Measurements from ENCODE around the gene EIF5. TPM values are rescaled to one million over a fixed set of nuclear protein-coding genes. Genes with fewer than 3 reads are reported as not detected.

The EIF5 gene
- polyA plus RNA-seq, 4 donors = 80.5 to 218 (median 115) TPM

DNA sequence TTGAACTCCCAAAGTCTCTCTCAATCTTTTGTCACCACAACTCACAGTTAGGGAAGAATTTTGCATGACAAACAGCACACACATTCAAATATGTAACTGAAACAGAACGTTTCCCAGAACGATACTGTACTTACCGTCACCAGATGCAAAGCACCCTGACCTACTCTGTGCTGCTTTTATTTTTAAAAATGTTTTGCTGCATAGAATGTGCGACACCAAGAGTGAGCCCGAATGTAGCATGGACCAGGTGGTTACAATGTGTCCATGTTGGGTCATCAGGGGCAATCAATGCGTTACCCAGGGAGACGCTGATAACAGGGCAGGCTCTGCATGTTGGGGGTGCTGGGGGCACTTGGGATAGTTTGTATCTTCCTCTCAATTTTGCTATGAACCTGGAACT is 14.6 kb upstream of the EIF5 start:
- FAIRE-seq (no peak), DNase-seq (no peak)
- Histone ChIP-seq H3K27me3 (ENCODE audit: control insufficient read depth in 3 of 3, insufficient read depth in 3 of 3, low read length in 3 of 3) (peaks cover 0 to 6% (median 0%) of the 10 kb centered on the region in 3 donors), H3K36me3 (ENCODE audit: control insufficient read depth in 3 of 3, insufficient read depth in 2 of 3, low read depth in 1 of 3, low read length in 3 of 3) (no peaks in the 10 kb centered on the region), H3K4me1 (ENCODE audit: control insufficient read depth in 3 of 3, insufficient read depth in 2 of 3, low read depth in 1 of 3, low read length in 2 of 3) (no peaks in the 10 kb centered on the region), H3K9me3 (ENCODE audit: control insufficient read depth in 2 of 2, insufficient read depth in 1 of 2, low read depth in 1 of 2, low read length in 1 of 2) (no peaks in the 10 kb centered on the region), H3K27ac (ENCODE audit: low read depth in 1 of 3, low read length in 2 of 3) (no peak overlapping the region), H3K4me3 (ENCODE audit: low read depth in 1 of 3, low read length in 3 of 3) (no peak overlapping the region)
- WGBS, 3 donors = 82 to 83% (median 82%) methylated on average over 7 of the region's 7 CpGs

DNA sequence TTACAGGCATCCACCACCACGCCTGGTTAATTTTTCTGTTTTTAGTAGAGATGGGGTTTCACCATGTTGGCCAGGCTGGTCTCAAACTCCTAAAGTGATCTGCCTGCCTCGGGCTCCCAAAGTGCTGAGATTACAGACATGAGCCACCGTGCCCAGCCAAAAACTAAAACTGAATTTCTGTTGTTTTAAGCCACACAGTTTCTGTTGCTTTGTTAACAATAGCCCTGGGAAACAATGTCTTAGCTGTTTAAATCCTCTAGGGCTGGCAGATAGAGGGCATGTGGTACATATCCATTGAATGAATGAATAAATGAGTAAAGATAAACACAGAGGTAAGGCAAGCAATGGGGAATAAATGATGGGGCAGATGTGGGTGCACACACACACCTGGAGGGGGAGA is 8.0 kb upstream of the EIF5 start:
- Histone ChIP-seq H3K36me3 (ENCODE audit: control insufficient read depth in 3 of 3, insufficient read depth in 2 of 3, low read depth in 1 of 3, low read length in 3 of 3) (no peaks in the 10 kb centered on the region), H3K27ac (ENCODE audit: low read depth in 1 of 3, low read length in 2 of 3) (no peak overlapping the region), H3K9me3 (ENCODE audit: control insufficient read depth in 2 of 2, insufficient read depth in 1 of 2, low read depth in 1 of 2, low read length in 1 of 2) (no peaks in the 10 kb centered on the region), H3K27me3 (ENCODE audit: control insufficient read depth in 3 of 3, insufficient read depth in 3 of 3, low read length in 3 of 3) (peaks cover 0 to 8% (median 0%) of the 10 kb centered on the region in 3 donors), H3K4me1 (ENCODE audit: control insufficient read depth in 3 of 3, insufficient read depth in 2 of 3, low read depth in 1 of 3, low read length in 2 of 3) (no peaks in the 10 kb centered on the region), H3K4me3 (ENCODE audit: low read depth in 1 of 3, low read length in 3 of 3) (no peak overlapping the region)
- WGBS, 3 donors = 74 to 87% (median 86%) methylated on average over 3 of the region's 3 CpGs
- DNase-seq (no peak), FAIRE-seq (no peak)

DNA sequence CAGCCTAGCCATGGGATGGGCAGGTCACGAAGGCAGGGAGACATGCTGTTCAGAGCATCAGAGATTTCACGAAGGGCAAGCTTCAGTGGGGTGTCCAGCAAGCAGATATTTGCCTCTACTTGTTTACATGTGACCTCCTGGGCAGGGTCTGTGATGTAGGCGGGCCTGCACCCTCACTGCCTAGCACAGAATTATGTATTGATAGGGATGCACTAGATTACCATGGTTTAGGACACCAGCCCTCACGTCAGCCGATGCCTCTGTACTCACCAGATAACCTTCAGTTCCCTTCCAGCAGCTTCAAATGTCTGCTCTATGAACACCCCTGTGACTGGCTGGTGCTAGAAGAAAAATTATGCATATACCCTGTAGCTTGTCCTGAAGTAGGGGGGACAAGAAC is 5.1 kb upstream of the EIF5 start:
- no peak for DNase-seq
- no peak overlapping the region for H3K27ac ChIP-seq (ENCODE audit: low read depth in 1 of 3, low read length in 2 of 3)
- peaks cover 0 to 8% (median 0%) of the 10 kb centered on the region in 3 donors for H3K27me3 ChIP-seq (ENCODE audit: control insufficient read depth in 3 of 3, insufficient read depth in 3 of 3, low read length in 3 of 3)
- WGBS, 3 donors = 87 to 89% (median 87%) methylated on average over 5 of the region's 5 CpGs
- no peak overlapping the region for H3K4me3 ChIP-seq (ENCODE audit: low read depth in 1 of 3, low read length in 3 of 3)
- peaks cover 0 to 7% (median 0%) of the 10 kb centered on the region in 3 donors for H3K4me1 ChIP-seq (ENCODE audit: control insufficient read depth in 3 of 3, insufficient read depth in 2 of 3, low read depth in 1 of 3, low read length in 2 of 3)
- no peak for FAIRE-seq
- H3K36me3 ChIP-seq (ENCODE audit: control insufficient read depth in 3 of 3, insufficient read depth in 2 of 3, low read depth in 1 of 3, low read length in 3 of 3) = no peaks in the 10 kb centered on the region
- H3K9me3 ChIP-seq (ENCODE audit: control insufficient read depth in 2 of 2, insufficient read depth in 1 of 2, low read depth in 1 of 2, low read length in 1 of 2) = no peaks in the 10 kb centered on the region

- no peak for FAIRE-seq
- WGBS, 3 donors = 63 to 69% (median 68%) methylated on average over 14 of the region's 14 CpGs
Observed at GRCh38 chr14:103329401-103330347, 4.4 kb upstream of the EIF5 start.

GRCh38 chr14:103330536-103330935 is 3.5 kb upstream of the EIF5 start:
- Histone ChIP-seq H3K4me1 (ENCODE audit: control insufficient read depth in 3 of 3, insufficient read depth in 2 of 3, low read depth in 1 of 3, low read length in 2 of 3) (peaks cover 0 to 7% (median 1%) of the 10 kb centered on the region in 3 donors), H3K36me3 (ENCODE audit: control insufficient read depth in 3 of 3, insufficient read depth in 2 of 3, low read depth in 1 of 3, low read length in 3 of 3) (peaks cover 0 to 4% (median 0%) of the 10 kb centered on the region in 3 donors), H3K27me3 (ENCODE audit: control insufficient read depth in 3 of 3, insufficient read depth in 3 of 3, low read length in 3 of 3) (peaks cover 0 to 3% (median 0%) of the 10 kb centered on the region in 3 donors), H3K9me3 (ENCODE audit: control insufficient read depth in 2 of 2, insufficient read depth in 1 of 2, low read depth in 1 of 2, low read length in 1 of 2) (no peaks in the 10 kb centered on the region), H3K4me3 (ENCODE audit: low read depth in 1 of 3, low read length in 3 of 3) (no peak overlapping the region), H3K27ac (ENCODE audit: low read depth in 1 of 3, low read length in 2 of 3) (no peak overlapping the region)
- WGBS, 3 donors = 61 to 69% (median 62%) methylated on average over 2 of the region's 2 CpGs
- DNase-seq (no peak), FAIRE-seq (no peak)

More at GRCh38 chr14:103329401-103330347, 4.4 kb upstream of the EIF5 start:
- DNase-seq = peak; percentile 44
- Histone ChIP-seq H3K36me3 (ENCODE audit: control insufficient read depth in 3 of 3, insufficient read depth in 2 of 3, low read depth in 1 of 3, low read length in 3 of 3) (no peaks in the 10 kb centered on the region), H3K4me1 (ENCODE audit: control insufficient read depth in 3 of 3, insufficient read depth in 2 of 3, low read depth in 1 of 3, low read length in 2 of 3) (peaks cover 0 to 7% (median 0%) of the 10 kb centered on the region in 3 donors), H3K27me3 (ENCODE audit: control insufficient read depth in 3 of 3, insufficient read depth in 3 of 3, low read length in 3 of 3) (peaks cover 0 to 5% (median 0%) of the 10 kb centered on the region in 3 donors), H3K27ac (ENCODE audit: low read depth in 1 of 3, low read length in 2 of 3) (no peak overlapping the region), H3K9me3 (ENCODE audit: control insufficient read depth in 2 of 2, insufficient read depth in 1 of 2, low read depth in 1 of 2, low read length in 1 of 2) (no peaks in the 10 kb centered on the region), H3K4me3 (ENCODE audit: low read depth in 1 of 3, low read length in 3 of 3) (no peak overlapping the region)

DNA sequence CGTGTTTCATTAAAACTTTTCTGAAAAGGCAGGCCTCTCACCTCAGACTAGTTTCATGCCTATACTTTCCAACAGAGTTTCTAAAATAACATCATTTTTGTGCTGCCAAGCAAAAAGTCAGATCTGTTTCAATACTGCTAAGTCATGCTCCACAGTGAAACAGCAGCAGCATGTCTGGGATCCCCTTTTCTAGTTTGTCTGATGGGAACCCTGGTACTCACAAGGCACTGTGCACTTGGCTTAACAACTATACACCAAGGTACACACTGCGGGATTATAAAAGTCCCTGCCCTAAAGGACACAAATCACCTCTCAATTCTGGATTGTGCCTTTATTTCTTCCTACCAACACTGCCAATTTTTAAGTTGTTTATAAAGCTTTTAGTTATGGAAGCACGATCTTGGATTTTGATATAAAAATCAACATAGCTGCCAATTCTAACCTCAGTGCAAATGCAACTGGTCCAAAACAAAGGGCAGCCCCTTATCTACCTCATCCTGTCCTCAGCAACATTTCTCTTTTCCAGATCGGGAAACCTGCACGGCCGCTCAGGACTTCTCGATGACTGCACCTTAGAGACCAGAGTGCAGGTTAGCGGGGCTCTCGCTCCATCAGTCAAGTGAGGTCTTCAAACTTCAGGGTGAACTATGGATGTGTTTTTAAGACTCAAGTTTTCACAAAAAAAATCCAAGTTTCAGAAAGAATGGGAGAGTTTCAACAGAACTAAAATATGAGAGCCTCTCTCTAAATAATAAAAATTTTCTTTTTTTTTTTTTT is 1.7 kb upstream of the EIF5 start:
- peak overlapping the region in 1 of 3 donors; percentile 95 for H3K4me3 ChIP-seq (ENCODE audit: low read depth in 1 of 3, low read length in 3 of 3)
- peaks cover 2 to 14% (median 12%) of the 10 kb centered on the region in 3 donors for H3K4me1 ChIP-seq (ENCODE audit: control insufficient read depth in 3 of 3, insufficient read depth in 2 of 3, low read depth in 1 of 3, low read length in 2 of 3)
- peaks cover 4 to 16% (median 11%) of the 10 kb centered on the region in 3 donors for H3K36me3 ChIP-seq (ENCODE audit: control insufficient read depth in 3 of 3, insufficient read depth in 2 of 3, low read depth in 1 of 3, low read length in 3 of 3)
- DNase-seq (no peak), FAIRE-seq (no peak)
- H3K27ac ChIP-seq (ENCODE audit: low read depth in 1 of 3, low read length in 2 of 3) = peak overlapping the region in 1 of 3 donors; percentile 98
- H3K9me3 ChIP-seq (ENCODE audit: control insufficient read depth in 2 of 2, insufficient read depth in 1 of 2, low read depth in 1 of 2, low read length in 1 of 2) = no peaks in the 10 kb centered on the region
- WGBS, 3 donors = 63 to 77% (median 69%) methylated on average over 9 of the region's 9 CpGs
- H3K27me3 ChIP-seq (ENCODE audit: control insufficient read depth in 3 of 3, insufficient read depth in 3 of 3, low read length in 3 of 3) = no peaks in the 10 kb centered on the region

DNA sequence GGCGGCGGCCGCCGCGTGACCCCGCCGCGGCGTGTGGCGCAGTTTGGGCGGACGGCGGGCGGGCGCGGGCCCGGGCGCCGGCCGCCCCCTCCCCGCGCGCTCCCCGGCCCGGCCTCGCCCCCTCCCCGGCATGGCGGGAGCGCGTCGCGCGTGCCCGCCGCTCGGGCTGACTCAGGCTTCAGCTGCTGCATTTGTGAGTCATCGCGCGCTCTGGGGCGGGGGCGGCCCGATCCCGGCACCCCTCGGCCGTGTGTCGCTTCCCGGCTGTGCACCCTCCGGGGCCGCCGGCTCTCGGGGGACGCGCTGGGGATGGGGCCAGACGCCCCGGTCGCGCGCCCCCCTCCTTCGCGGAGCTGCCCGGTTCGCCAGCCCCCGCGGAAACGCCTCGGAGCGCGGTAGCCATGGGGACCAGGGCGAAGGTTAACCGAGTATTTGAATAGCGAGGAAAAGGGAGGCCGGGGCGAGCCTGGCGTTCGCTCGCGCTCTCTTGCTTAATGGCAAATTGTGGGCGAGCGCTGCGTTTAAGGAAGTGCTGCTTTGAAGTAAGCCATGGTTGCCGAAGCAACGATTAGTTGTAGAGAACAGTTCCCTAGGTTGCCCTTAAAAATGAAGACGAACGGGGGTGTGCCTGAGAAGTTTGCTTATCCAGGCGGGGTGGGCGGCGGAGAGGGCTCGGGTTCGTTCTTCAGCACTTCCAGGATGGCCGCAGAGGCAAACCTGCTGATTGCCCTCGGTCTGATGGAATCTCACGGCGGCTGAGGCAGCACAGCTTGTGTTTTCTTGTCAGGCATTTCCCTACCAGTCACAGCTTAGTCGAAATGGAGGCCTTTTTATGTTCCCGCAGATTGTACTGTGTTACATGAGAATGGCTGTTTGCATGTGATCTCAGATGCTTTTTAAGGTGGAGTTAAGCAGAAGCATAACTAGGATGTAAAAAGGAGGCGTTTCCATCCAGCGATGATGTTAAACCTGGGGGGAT is 896 bp downstream of the EIF5 start:
- Histone ChIP-seq H3K27ac (ENCODE audit: low read depth in 1 of 3, low read length in 2 of 3) (peak overlapping the region; percentile 93 to 100 (median 100)), H3K4me1 (ENCODE audit: control insufficient read depth in 3 of 3, insufficient read depth in 2 of 3, low read depth in 1 of 3, low read length in 2 of 3) (peaks cover 2 to 14% (median 12%) of the 10 kb centered on the region in 3 donors), H3K27me3 (ENCODE audit: control insufficient read depth in 3 of 3, insufficient read depth in 3 of 3, low read length in 3 of 3) (no peaks in the 10 kb centered on the region), H3K9me3 (ENCODE audit: control insufficient read depth in 2 of 2, insufficient read depth in 1 of 2, low read depth in 1 of 2, low read length in 1 of 2) (no peaks in the 10 kb centered on the region), H3K36me3 (ENCODE audit: control insufficient read depth in 3 of 3, insufficient read depth in 2 of 3, low read depth in 1 of 3, low read length in 3 of 3) (peaks cover 19 to 31% (median 26%) of the 10 kb centered on the region in 3 donors), H3K4me3 (ENCODE audit: low read depth in 1 of 3, low read length in 3 of 3) (peak overlapping the region; percentile 64 to 95 (median 95))
- 0 to 1% (median 1%) methylated on average over 57 to 97 of the region's 97 CpGs for WGBS, 3 donors
- peak; percentile 87 to 94 for DNase-seq
- FAIRE-seq = no peak

Measured in small intestine (tissue), 7 donors.